WTC11 (cell line): ENCODE data around the gene TIE1.

Experiments
- CTCF ChIP-seq: fragments of 200-600 bp; IDR thresholded peaks from 2 replicates; pipeline ENCODE4 v1.8.0; 2022; ENCODE audit warnings: antibody characterized with exemption
- ETV6 ChIP-seq: sonication (generic); formaldehyde crosslinking; IDR thresholded peaks from 2 replicates; pipeline ENCODE4 v1.8.1; 2022; ENCODE audit warnings: mild to moderate bottlenecking, missing genetic modification reagents
- FOXJ3 ChIP-seq: sonication (generic); formaldehyde crosslinking; IDR thresholded peaks from 2 replicates; pipeline ENCODE4 v1.9.0; 2021; ENCODE audit warnings: missing genetic modification reagents, mild to moderate bottlenecking, borderline replicate concordance
- MXD4 ChIP-seq: fragments of 250-450 bp; sonication (Bioruptor Pico); IDR thresholded peaks from 2 replicates; pipeline ENCODE4 v1.8.0; 2021; ENCODE audit warnings: mild to moderate bottlenecking, moderate library complexity, borderline replicate concordance
- SP1 ChIP-seq: sonication (generic); formaldehyde crosslinking; conservative IDR thresholded peaks from 2 replicates; pipeline ENCODE4 v1.8.1; 2022; ENCODE audit warnings: missing genetic modification reagents
- ZNF232 ChIP-seq: sonication (generic); formaldehyde crosslinking; IDR thresholded peaks from 2 replicates; pipeline ENCODE4 v1.8.0; 2022; ENCODE audit warnings: mild to moderate bottlenecking, missing genetic modification reagents
- ZNF317 ChIP-seq: sonication (generic); formaldehyde crosslinking; IDR thresholded peaks from 2 replicates; pipeline ENCODE4 v1.8.1; 2023; ENCODE audit warnings: low read depth, mild to moderate bottlenecking, moderate library complexity, missing genetic modification reagents, borderline replicate concordance
- TF ChIP-seq, protein P1 (sequence below): sonication (generic); formaldehyde crosslinking; IDR thresholded peaks from 2 replicates; pipeline ENCODE4 v1.8.0; 2022; ENCODE audit warnings: mild to moderate bottlenecking, missing genetic modification reagents

- no peak for TF ChIP-seq SP1 (CRISPR knock-in tag)
- TF ChIP-seq ZNF317 = no peak
- no peak for TF ChIP-seq ETV6
- no peak for TF ChIP-seq FOXJ3 (CRISPR knock-in tag)
- TF ChIP-seq, protein P1, sequence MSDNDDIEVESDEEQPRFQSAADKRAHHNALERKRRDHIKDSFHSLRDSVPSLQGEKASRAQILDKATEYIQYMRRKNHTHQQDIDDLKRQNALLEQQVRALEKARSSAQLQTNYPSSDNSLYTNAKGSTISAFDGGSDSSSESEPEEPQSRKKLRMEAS (CRISPR knock-in tag) = no peak
- no peak for TF ChIP-seq CTCF
- no peak for TF ChIP-seq ZNF232 (CRISPR knock-in tag)
- TF ChIP-seq MXD4 (CRISPR knock-in tag) = no peak
Measured at GRCh38 chr1:43357251-43357650, 56.5 kb downstream of the TIE1 start.
